Hepatocyte (in vitro differentiated cells): ENCODE data around the gene PERP. TPM values are rescaled to one million over a fixed set of nuclear protein-coding genes. Genes with fewer than 3 reads are reported as not detected.
"Not testable (repeated sequence)": the region's sequence is repeated elsewhere in the genome, so short reads cannot be mapped to it uniquely, and the experiment has no call there.

Experiments used
- DNase-seq: peaks from one replicate; pipeline ENCODE4 v3.0.0-alpha.2; 2016; ENCODE audit warnings: low spot score
- H2AFZ ChIP-seq: fragments of 200-600 bp; sonication (generic); 2 replicates; pipeline ENCODE4 v1.6.0; 2016; ENCODE audit warnings: antibody characterized with exemption, mild to moderate bottlenecking
- H3K27ac ChIP-seq: fragments of 200-600 bp; sonication (generic); 2 replicates; pipeline ENCODE4 v1.5.1; 2016; ENCODE audit warnings: mild to moderate bottlenecking
- H3K27me3 ChIP-seq: fragments of 200-600 bp; sonication (generic); 2 replicates; pipeline ENCODE4 v1.6.1; 2016
- H3K36me3 ChIP-seq: fragments of 200-600 bp; sonication (generic); replicated peaks from 2 replicates; pipeline ENCODE4 v1.5.1; 2016; ENCODE audit warnings: low read depth; ENCODE audit not compliant: insufficient read depth
- H3K4me1 ChIP-seq: fragments of 200-600 bp; sonication (generic); 2 replicates; pipeline ENCODE4 v1.5.1; 2016; ENCODE audit warnings: mild to moderate bottlenecking, moderate library complexity; ENCODE audit not compliant: insufficient read depth
- H3K4me2 ChIP-seq: fragments of 200-600 bp; sonication (generic); 2 replicates; pipeline ENCODE4 v1.6.0; 2016
- H3K4me3 ChIP-seq: fragments of 200-600 bp; sonication (generic); 2 replicates; pipeline ENCODE4 v1.5.1; 2016; ENCODE audit warnings: mild to moderate bottlenecking
- H3K79me2 ChIP-seq: fragments of 200-600 bp; sonication (generic); 2 replicates; pipeline ENCODE4 v1.6.0; 2017; ENCODE audit warnings: mild to moderate bottlenecking
- H3K9me2 ChIP-seq: fragments of 200-600 bp; sonication (generic); replicated peaks from 2 replicates; pipeline ENCODE4 v1.6.0; 2017; ENCODE audit warnings: mild to moderate bottlenecking; ENCODE audit not compliant: insufficient read depth
- H3K9me3 ChIP-seq: fragments of 200-600 bp; sonication (generic); 2 replicates; pipeline ENCODE4 v1.5.1; 2016; ENCODE audit warnings: low read depth, mild to moderate bottlenecking
- H4K20me1 ChIP-seq: fragments of 200-600 bp; sonication (generic); 2 replicates; pipeline ENCODE4 v1.6.0; 2016; ENCODE audit warnings: mild to moderate bottlenecking; ENCODE audit not compliant: insufficient read depth, poor library complexity, severe bottlenecking
- EZH2 ChIP-seq: fragments of 200-600 bp; sonication (generic); IDR thresholded peaks from 2 replicates; pipeline ENCODE4 v1.6.1; 2016; ENCODE audit warnings: antibody characterized with exemption, mild to moderate bottlenecking, borderline replicate concordance
- EZH2phosphoT487 ChIP-seq: fragments of 200-600 bp; sonication (generic); IDR thresholded peaks from one replicate; pipeline ENCODE4 v1.6.1; 2018; ENCODE audit warnings: antibody characterized with exemption, mild to moderate bottlenecking, low read depth, moderate library complexity; ENCODE audit not compliant: unreplicated experiment, severe bottlenecking
- WGBS: methylation state at CpG from one replicate; pipeline ENCODE4 v1.1.6; 2016; ENCODE audit warnings: low lambda C conversion rate; ENCODE audit errors: missing lambda C conversion rate; 5-methylcytosine and 5-hydroxymethylcytosine counted together
- polyA plus RNA-seq: library from polyadenylated mRNA; unstranded; fragments of >200 nt; fragmentation: Nextera tagmentation; extraction: Ambion mirVana; gene quantifications from 2 replicates; pipeline ENCODE4 v1.2.1, GENCODE V29; 2016
- total RNA-seq: library from RNA; depleted of rRNA; stranded (reverse); fragments of >200 nt; gene quantifications from 2 replicates; pipeline ENCODE4 v1.2.3, GENCODE V29; 2014
- TF ChIP-seq, protein P1 (sequence below): fragments of 200-600 bp; sonication (generic); IDR thresholded peaks from 2 replicates; pipeline ENCODE4 v1.5.1; 2016; ENCODE audit warnings: antibody characterized with exemption, mild to moderate bottlenecking; ENCODE audit not compliant: poor library complexity

Gene PERP
- total and polyA plus RNA-seq, 2 experiments from 2014 or later = 85.2 to 104 TPM

DNA sequence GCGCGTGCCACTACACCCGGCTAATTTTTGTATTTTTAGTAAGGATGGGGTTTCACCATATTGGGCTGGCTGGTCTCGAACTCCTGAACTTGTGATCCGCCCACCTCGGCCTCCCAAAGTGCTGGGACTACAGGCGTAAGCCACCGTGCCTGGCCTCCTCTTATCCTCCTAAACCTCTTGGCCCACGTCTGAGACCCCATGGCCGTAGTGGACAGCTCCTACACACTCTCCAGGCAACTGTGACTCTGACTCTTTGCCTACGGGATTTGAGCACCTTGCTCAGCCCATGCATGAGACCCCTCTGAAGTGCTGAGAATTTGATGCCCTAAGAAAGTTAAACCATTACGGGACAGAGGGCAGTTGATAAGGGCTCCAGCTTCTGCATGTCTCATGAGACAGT is 25.0 kb downstream of the PERP start:
- Histone ChIP-seq H3K9me2 (no peaks in the 10 kb centered on the region), H4K20me1 (no peaks in the 10 kb centered on the region), H3K4me1 (peaks cover 2% of the 10 kb centered on the region), H3K36me3 (no peaks in the 10 kb centered on the region), H3K9me3 (no peaks in the 10 kb centered on the region), H3K27me3 (no peaks in the 10 kb centered on the region), H3K79me2 (no peaks in the 10 kb centered on the region), H3K27ac (no peak overlapping the region), H2AFZ (no peak overlapping the region), H3K4me2 (no peak overlapping the region), H3K4me3 (no peak overlapping the region)
- DNase-seq = no peak
- WGBS = 93% methylated on average over 12 of the region's 12 CpGs
- TF ChIP-seq EZH2 (no peak), EZH2phosphoT487 (no peak)
- TF ChIP-seq, protein P1, sequence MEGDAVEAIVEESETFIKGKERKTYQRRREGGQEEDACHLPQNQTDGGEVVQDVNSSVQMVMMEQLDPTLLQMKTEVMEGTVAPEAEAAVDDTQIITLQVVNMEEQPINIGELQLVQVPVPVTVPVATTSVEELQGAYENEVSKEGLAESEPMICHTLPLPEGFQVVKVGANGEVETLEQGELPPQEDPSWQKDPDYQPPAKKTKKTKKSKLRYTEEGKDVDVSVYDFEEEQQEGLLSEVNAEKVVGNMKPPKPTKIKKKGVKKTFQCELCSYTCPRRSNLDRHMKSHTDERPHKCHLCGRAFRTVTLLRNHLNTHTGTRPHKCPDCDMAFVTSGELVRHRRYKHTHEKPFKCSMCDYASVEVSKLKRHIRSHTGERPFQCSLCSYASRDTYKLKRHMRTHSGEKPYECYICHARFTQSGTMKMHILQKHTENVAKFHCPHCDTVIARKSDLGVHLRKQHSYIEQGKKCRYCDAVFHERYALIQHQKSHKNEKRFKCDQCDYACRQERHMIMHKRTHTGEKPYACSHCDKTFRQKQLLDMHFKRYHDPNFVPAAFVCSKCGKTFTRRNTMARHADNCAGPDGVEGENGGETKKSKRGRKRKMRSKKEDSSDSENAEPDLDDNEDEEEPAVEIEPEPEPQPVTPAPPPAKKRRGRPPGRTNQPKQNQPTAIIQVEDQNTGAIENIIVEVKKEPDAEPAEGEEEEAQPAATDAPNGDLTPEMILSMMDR = no peak

DNA sequence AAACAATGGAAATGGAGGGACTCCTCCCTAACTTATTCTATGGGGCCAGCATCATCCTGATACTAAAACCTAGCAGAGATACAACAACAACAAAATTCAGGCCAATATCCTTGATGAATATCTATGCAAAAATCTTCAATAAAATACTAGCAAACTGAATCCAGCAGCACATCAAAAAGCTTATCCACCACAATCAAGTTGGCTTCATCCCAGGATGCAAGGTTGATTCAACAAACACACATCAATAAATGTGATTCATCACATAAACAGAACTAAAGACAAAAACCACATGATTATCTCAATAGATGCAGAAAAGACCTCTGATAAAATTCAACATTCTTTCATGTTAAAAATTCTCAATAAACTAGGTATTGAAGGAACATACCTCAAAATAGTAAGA is 27.7 kb downstream of the PERP start:
- not testable (repeated sequence) for H3K27ac ChIP-seq, H3K27me3 ChIP-seq, H3K79me2 ChIP-seq, H3K9me2 ChIP-seq, DNase-seq, H3K36me3 ChIP-seq, H3K4me3 ChIP-seq, H3K4me2 ChIP-seq, H4K20me1 ChIP-seq, H3K9me3 ChIP-seq, H3K4me1 ChIP-seq, H2AFZ ChIP-seq

- Histone ChIP-seq H4K20me1 (no peaks in the 10 kb centered on the region), H2AFZ (no peak overlapping the region), H3K36me3 (no peaks in the 10 kb centered on the region), H3K27ac (no peak overlapping the region), H3K4me1 (no peaks in the 10 kb centered on the region), H3K4me2 (no peak overlapping the region), H3K9me2 (no peaks in the 10 kb centered on the region), H3K79me2 (no peaks in the 10 kb centered on the region), H3K4me3 (no peak overlapping the region), H3K27me3 (no peaks in the 10 kb centered on the region), H3K9me3 (no peaks in the 10 kb centered on the region)
- TF ChIP-seq EZH2phosphoT487 (no peak), EZH2 (no peak)
- TF ChIP-seq, protein P1 = no peak
- 90% methylated on average over 2 of the region's 2 CpGs for WGBS
- DNase-seq = no peak
Observed at GRCh38 chr6:138078491-138078890, 28.7 kb downstream of the PERP start.

- no peaks in the 10 kb centered on the region for H3K9me2 ChIP-seq
Observed at GRCh38 chr6:138073264-138073663, 34.0 kb downstream of the PERP start.

More at GRCh38 chr6:138073264-138073663, 34.0 kb downstream of the PERP start:
- DNase-seq = no peak
- TF ChIP-seq EZH2phosphoT487 (no peak), EZH2 (no peak)
- TF ChIP-seq, protein P1 = no peak
- WGBS = 95% methylated on average over 1 of the region's 1 CpG
- Histone ChIP-seq H3K4me1 (no peaks in the 10 kb centered on the region), H3K4me2 (no peak overlapping the region), H3K36me3 (no peaks in the 10 kb centered on the region), H2AFZ (no peak overlapping the region), H3K27me3 (no peaks in the 10 kb centered on the region), H3K4me3 (no peak overlapping the region), H3K79me2 (no peaks in the 10 kb centered on the region), H3K9me3 (no peaks in the 10 kb centered on the region), H4K20me1 (no peaks in the 10 kb centered on the region), H3K27ac (no peak overlapping the region)
